Chondrocyte (in vitro differentiated cells): ENCODE measurements around the gene LRMDA. TPM values are rescaled to one million over a fixed set of nuclear protein-coding genes. Genes with fewer than 3 reads are reported as not detected.

Experiments
- DNase-seq: peaks from one replicate; pipeline ENCODE4 v3.0.0; 2021; ENCODE audit warnings: mixed read lengths, low spot score
- H3K27ac Mint-ChIP-seq: one replicate; pipeline ENCODE4 v1.8.0; 2021; ENCODE audit warnings: mild to moderate bottlenecking, moderate library complexity, mixed read lengths; ENCODE audit not compliant: unreplicated experiment
- H3K27me3 Mint-ChIP-seq: 2 replicates; pipeline ENCODE4 v1.8.0; 2021; ENCODE audit warnings: low read depth, mixed read lengths
- H3K36me3 Mint-ChIP-seq: 2 replicates; pipeline ENCODE4 v1.8.0; 2021; ENCODE audit warnings: low read depth, mixed read lengths
- H3K4me1 Mint-ChIP-seq: 2 replicates; pipeline ENCODE4 v1.8.0; 2021; ENCODE audit warnings: low read depth, mild to moderate bottlenecking, mixed read lengths
- H3K4me3 Mint-ChIP-seq: one replicate; pipeline ENCODE4 v1.8.0; 2021; ENCODE audit warnings: mild to moderate bottlenecking, moderate library complexity, mixed read lengths; ENCODE audit not compliant: unreplicated experiment
- H3K9me3 Mint-ChIP-seq: 2 replicates; pipeline ENCODE4 v1.8.0; 2021; ENCODE audit warnings: low read depth, mixed read lengths
- total RNA-seq: library from RNA; stranded (reverse); gene quantifications from 3 replicates; pipeline ENCODE4 v1.2.1, GENCODE V29; 2021
- TF ChIP-seq, protein P1 (sequence below): fragments of 200-600 bp; sonication (generic); IDR thresholded peaks from 2 replicates; pipeline ENCODE4 v1.5.0; 2021; ENCODE audit warnings: antibody characterized with exemption, mild to moderate bottlenecking, moderate library complexity

LRMDA gene
- total RNA-seq, 1 donor from 2014 or later = 2.8 TPM

DNA sequence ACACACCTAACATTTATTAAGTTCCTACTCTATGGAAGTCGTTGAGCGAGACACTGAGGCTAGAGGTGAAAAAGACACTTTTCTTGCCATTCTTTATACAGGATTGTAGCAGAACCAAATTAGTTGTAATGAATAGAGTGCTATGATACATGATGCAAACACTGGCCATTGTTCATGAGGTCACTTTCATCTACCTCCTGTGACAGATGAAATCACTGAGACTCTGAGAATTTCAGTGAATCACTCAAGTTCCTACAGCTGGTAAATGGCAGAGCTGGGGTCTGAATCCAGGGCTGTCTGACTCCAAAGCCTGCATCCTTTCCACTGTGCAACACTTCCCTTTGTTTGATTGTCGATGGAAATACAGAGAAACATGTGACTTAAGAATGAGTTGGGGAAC is 657.6 kb downstream of the LRMDA start:
- H3K4me1 Mint-ChIP-seq = peaks cover 22% of the 10 kb centered on the region
- TF ChIP-seq, protein P1, sequence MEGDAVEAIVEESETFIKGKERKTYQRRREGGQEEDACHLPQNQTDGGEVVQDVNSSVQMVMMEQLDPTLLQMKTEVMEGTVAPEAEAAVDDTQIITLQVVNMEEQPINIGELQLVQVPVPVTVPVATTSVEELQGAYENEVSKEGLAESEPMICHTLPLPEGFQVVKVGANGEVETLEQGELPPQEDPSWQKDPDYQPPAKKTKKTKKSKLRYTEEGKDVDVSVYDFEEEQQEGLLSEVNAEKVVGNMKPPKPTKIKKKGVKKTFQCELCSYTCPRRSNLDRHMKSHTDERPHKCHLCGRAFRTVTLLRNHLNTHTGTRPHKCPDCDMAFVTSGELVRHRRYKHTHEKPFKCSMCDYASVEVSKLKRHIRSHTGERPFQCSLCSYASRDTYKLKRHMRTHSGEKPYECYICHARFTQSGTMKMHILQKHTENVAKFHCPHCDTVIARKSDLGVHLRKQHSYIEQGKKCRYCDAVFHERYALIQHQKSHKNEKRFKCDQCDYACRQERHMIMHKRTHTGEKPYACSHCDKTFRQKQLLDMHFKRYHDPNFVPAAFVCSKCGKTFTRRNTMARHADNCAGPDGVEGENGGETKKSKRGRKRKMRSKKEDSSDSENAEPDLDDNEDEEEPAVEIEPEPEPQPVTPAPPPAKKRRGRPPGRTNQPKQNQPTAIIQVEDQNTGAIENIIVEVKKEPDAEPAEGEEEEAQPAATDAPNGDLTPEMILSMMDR = no peak
- no peak overlapping the region for H3K4me3 Mint-ChIP-seq
- DNase-seq = no peak
- H3K36me3 Mint-ChIP-seq = no peaks in the 10 kb centered on the region
- H3K27ac Mint-ChIP-seq = no peak overlapping the region
- H3K9me3 Mint-ChIP-seq = no peaks in the 10 kb centered on the region
- peaks cover 3% of the 10 kb centered on the region for H3K27me3 Mint-ChIP-seq

DNA sequence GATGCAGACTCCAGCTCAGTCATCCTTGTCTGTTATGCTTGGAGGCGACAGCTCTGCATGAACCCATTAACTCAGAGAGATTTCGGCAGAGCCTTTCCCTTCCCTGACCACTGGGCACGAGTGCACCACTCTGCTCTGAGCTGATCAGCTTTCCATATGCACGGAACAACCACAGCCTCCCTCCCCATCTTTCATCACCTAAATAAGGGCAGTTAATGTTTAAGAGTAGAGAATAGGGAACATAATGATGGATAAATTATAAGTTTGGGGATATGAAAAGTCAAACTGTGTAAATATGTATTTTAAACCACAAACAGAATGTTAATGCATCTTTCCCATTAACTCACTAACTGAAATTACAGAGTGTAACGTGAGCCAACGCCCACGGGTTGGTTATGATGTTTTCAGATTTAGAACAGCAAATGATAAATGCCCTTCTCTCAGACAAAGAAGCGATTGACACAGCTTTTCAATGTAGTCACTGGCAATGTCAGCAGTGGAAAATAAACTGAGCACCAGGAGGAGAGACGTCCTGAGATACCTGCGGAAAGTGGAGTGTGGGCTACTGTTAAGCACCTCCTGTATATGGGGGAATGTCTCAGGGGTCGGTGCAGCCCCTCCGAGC is 658.2 kb downstream of the LRMDA start:
- peaks cover 22% of the 10 kb centered on the region for H3K4me1 Mint-ChIP-seq
- no peak overlapping the region for H3K27ac Mint-ChIP-seq
- TF ChIP-seq, protein P1 = no peak
- H3K4me3 Mint-ChIP-seq = no peak overlapping the region
- H3K27me3 Mint-ChIP-seq = peaks cover 3% of the 10 kb centered on the region
- no peaks in the 10 kb centered on the region for H3K36me3 Mint-ChIP-seq
- no peaks in the 10 kb centered on the region for H3K9me3 Mint-ChIP-seq
- DNase-seq = no peak

DNA sequence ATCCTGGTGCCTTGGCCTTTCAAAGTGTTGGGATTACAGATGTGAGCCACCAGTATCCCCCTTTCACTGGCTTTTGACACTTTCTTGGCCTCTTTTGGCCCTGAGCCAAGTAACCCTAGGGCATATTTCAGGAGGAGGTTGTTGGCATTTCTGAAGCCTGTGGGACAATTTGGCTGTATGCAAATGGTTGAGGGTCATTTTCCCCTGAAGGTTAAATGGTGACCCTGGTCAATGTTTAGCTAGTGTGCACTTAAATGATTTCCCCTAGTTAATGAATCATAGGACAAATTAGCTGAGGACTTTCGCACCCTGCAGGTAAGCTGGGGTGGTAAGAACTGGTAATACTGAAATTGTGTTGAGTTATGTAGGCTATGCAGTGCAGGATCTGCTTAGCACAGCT is 660.5 kb downstream of the LRMDA start:
- Mint-ChIP-seq H3K27ac (no peak overlapping the region), H3K9me3 (peaks cover 2% of the 10 kb centered on the region), H3K27me3 (peaks cover 3% of the 10 kb centered on the region), H3K4me1 (peaks cover 6% of the 10 kb centered on the region), H3K36me3 (no peaks in the 10 kb centered on the region), H3K4me3 (no peak overlapping the region)
- TF ChIP-seq, protein P1 = no peak
- DNase-seq = no peak

DNA sequence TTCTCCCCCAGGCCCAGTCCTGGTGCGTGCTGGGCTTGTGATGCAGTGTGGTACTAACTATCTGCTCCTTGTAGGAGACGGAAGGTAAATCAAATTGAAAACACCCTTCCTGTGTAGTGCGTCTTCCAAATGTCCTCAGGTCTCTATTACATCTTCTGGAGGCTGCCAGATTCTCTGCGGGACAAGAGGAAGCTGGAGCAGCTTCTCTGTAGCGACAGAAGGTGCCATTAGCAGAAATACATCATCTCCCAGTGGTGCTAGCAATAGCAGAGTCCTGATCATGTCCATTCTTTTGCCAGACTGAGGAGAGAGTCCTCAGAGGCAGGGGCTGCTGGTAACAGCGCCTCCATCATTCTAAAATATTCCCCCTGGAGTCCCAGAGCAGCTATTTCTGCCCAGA is 675.2 kb downstream of the LRMDA start:
- Mint-ChIP-seq H3K9me3 (peaks cover 11% of the 10 kb centered on the region), H3K27ac (no peak overlapping the region), H3K4me3 (no peak overlapping the region), H3K36me3 (peaks cover 5% of the 10 kb centered on the region), H3K27me3 (peaks cover 3% of the 10 kb centered on the region), H3K4me1 (peaks cover 25% of the 10 kb centered on the region)
- TF ChIP-seq, protein P1 = no peak
- no peak for DNase-seq

DNA sequence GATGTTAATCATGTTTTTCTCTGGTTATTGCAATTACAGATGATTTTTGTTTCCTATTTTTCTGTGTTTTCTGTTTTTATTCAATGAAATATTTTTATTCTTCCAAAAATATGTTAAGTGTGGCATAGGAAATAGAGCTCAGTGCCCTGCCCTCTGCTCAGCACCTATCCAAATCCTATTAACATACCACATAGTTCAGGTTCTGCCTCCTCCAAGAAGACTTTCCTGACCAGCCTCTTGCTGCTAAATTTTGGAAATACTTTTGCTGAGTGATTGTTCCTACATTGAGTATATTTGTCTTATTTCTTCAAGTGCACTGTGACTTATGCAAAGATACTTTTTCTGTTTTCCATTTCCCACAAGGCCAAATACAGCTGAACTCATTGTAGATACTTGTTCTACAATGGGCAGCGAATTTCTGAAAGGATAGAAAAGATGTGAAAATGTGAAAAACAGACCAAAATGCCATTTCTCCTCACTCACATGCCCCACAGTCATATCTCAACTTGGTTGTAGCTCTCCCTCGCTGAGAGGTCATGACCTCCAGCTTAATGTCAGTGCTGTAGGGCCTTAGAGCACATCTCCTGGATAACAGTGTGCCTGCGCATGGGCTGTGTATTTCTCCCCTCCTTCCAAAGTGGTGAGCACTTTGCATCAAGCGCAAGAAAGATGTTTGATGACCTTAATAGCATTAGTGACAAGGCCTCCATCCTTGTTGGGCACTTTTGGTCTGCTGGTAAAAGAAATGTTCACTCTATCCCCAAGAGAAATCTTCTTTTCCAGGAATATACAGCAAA is 677.3 kb downstream of the LRMDA start:
- H3K27me3 Mint-ChIP-seq = peaks cover 3% of the 10 kb centered on the region
- TF ChIP-seq, protein P1 = no peak
- no peak overlapping the region for H3K27ac Mint-ChIP-seq
- peaks cover 5% of the 10 kb centered on the region for H3K36me3 Mint-ChIP-seq
- H3K9me3 Mint-ChIP-seq = peaks cover 4% of the 10 kb centered on the region
- no peak for DNase-seq
- H3K4me1 Mint-ChIP-seq = peaks cover 27% of the 10 kb centered on the region
- H3K4me3 Mint-ChIP-seq = no peak overlapping the region
